Measurements from ENCODE around the gene PTPN4. TPM values are rescaled to one million over a fixed set of nuclear protein-coding genes. Genes with fewer than 3 reads are reported as not detected.

PTPN4 gene
- total and polyA plus RNA-seq, 2 of the 13 experiments (the other 11 are each of a cell fraction or from before 2014, with no cell fraction given): 20.3 to 34.6 TPM

- POLR2A ChIA-PET: no interaction called here
- ATAC-seq: no peak
- TF ChIP-seq, protein P1, sequence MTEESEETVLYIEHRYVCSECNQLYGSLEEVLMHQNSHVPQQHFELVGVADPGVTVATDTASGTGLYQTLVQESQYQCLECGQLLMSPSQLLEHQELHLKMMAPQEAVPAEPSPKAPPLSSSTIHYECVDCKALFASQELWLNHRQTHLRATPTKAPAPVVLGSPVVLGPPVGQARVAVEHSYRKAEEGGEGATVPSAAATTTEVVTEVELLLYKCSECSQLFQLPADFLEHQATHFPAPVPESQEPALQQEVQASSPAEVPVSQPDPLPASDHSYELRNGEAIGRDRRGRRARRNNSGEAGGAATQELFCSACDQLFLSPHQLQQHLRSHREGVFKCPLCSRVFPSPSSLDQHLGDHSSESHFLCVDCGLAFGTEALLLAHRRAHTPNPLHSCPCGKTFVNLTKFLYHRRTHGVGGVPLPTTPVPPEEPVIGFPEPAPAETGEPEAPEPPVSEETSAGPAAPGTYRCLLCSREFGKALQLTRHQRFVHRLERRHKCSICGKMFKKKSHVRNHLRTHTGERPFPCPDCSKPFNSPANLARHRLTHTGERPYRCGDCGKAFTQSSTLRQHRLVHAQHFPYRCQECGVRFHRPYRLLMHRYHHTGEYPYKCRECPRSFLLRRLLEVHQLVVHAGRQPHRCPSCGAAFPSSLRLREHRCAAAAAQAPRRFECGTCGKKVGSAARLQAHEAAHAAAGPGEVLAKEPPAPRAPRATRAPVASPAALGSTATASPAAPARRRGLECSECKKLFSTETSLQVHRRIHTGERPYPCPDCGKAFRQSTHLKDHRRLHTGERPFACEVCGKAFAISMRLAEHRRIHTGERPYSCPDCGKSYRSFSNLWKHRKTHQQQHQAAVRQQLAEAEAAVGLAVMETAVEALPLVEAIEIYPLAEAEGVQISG (CRISPR knock-in tag; IDR thresholded peaks at IDR 0.05): no peak
- TF ChIP-seq CCAR2 (optimal IDR thresholded peaks at IDR 0.05; ENCODE audit: low read depth, low read length) (no peak), CTCF (CRISPR knock-in tag; IDR thresholded peaks at IDR 0.05) (no peak), RBM22 (optimal IDR thresholded peaks at IDR 0.05; ENCODE audit: low read length) (no peak)
- no peak for DNase-seq (ENCODE audit: low spot score)
- BruUV-seq (replicated peaks): no TSS peak
- H3K4me2 ChIP-seq (ENCODE audit: low read depth, low read length): no peak overlapping the region
- H4K20me1 ChIP-seq (ENCODE audit: insufficient read depth, low read length): no peaks in the 10 kb centered on the region
- no peak overlapping the region for H2AFZ ChIP-seq (ENCODE audit: low read length)
- H3K79me2 ChIP-seq (ENCODE audit: insufficient read depth, low read length): no peaks in the 10 kb centered on the region
- FAIRE-seq: no peak
- H3K4me1 ChIP-seq (ENCODE audit: insufficient read depth, low read length): peaks cover 13% of the 10 kb centered on the region
- peaks cover 3% of the 10 kb centered on the region; the same call in 1 of the 2 replicates for H3K9me3 ChIP-seq (ENCODE audit: low read length)
- CTCF ChIA-PET (ENCODE audit: low intra/inter-chr PET ratio, low total read pairs): no interaction called here
- no peak overlapping the region for H3K9ac ChIP-seq (ENCODE audit: insufficient read depth, low read depth, low read length)
- intact Hi-C loops (cut with micrococcal nuclease; ENCODE audit: unreplicated experiment): no loop called here
- in situ Hi-C loops (cut with HindIII; ENCODE audit: extremely low pct_ligation_motif_present, low pct_unique_long_range_greater_than_20kb): no loop called here
- no peak overlapping the region for H3K27ac ChIP-seq (ENCODE audit: extremely low read length, insufficient read depth, low read length)
- peaks cover 5 to 35% of the 10 kb centered on the region in 2 experiments; a peak in 4 of 5 replicates for H3K27me3 ChIP-seq (ENCODE audit: control insufficient read depth in 1 of 2, insufficient read depth in 2 of 2, low read length in 2 of 2)
- H3K36me3 ChIP-seq (replicated peaks in 1 of 2; ENCODE audit: control insufficient read depth in 1 of 2, insufficient read depth in 2 of 2, low read length in 2 of 2): no peaks in the 10 kb centered on the region
- 57% methylated on average over 8 of the region's 8 CpGs for WGBS (ENCODE audit: low lambda C conversion rate)
- no peak overlapping the region for H3K4me3 ChIP-seq (replicated peaks in 1 of 3; ENCODE audit: insufficient read depth in 1 of 3, low read depth in 2 of 3, low read length in 3 of 3)
Measured at GRCh38 chr2:119710281-119710680, 49.4 kb upstream of the PTPN4 start.

Data from HepG2 (cell line).